ENCODE measurements around the gene FAM240B. TPM values are rescaled to one million over a fixed set of nuclear protein-coding genes. Genes with fewer than 3 reads are reported as not detected.

FAM240B gene
- total RNA-seq, 2 experiments from 2014 or later = not detected

DNA sequence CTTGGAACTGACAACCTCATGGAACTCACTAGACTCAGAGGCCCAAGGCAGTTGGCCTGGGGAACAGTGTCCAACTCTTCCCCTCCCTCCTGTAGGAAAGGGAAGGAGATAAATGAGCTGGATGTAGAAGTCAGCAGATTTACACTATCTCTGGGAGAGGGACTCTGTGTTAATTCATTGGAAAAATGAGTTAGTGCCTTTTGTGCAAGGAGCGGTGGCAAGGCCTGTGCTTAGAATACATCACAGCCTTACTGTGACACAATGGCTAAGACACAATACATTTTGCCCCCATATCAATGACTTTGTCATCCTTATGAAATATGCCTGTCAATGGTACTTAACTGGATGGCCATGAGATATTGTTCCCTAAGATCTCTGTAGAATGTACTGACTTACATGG lies 28.0 kb upstream of the FAM240B start:
- Mint-ChIP-seq H3K36me3 (ENCODE audit: low read depth) (no peaks in the 10 kb centered on the region), H3K9me3 (no peaks in the 10 kb centered on the region), H3K4me1 (ENCODE audit: low read depth) (no peaks in the 10 kb centered on the region), H3K27ac (no peak overlapping the region), H3K27me3 (peaks cover 18% of the 10 kb centered on the region), H3K4me3 (no peak overlapping the region)
- no peaks in the 10 kb centered on the region for H3K36me3 ChIP-seq (ENCODE audit: insufficient read depth, low read length)
- no peak overlapping the region for H3K4me3 ChIP-seq (ENCODE audit: low read length)
- TF ChIP-seq, protein P1, sequence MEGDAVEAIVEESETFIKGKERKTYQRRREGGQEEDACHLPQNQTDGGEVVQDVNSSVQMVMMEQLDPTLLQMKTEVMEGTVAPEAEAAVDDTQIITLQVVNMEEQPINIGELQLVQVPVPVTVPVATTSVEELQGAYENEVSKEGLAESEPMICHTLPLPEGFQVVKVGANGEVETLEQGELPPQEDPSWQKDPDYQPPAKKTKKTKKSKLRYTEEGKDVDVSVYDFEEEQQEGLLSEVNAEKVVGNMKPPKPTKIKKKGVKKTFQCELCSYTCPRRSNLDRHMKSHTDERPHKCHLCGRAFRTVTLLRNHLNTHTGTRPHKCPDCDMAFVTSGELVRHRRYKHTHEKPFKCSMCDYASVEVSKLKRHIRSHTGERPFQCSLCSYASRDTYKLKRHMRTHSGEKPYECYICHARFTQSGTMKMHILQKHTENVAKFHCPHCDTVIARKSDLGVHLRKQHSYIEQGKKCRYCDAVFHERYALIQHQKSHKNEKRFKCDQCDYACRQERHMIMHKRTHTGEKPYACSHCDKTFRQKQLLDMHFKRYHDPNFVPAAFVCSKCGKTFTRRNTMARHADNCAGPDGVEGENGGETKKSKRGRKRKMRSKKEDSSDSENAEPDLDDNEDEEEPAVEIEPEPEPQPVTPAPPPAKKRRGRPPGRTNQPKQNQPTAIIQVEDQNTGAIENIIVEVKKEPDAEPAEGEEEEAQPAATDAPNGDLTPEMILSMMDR (IDR thresholded peaks at IDR 0.05) = no peak
- ChIA-PET CTCF (no interaction called here), POLR2A (no interaction called here)
- DNase-seq (no peak), ATAC-seq (ENCODE audit: poor library complexity) (no peak)
- H3K9me3 ChIP-seq (ENCODE audit: control insufficient read depth in 1 of 2, insufficient read depth in 1 of 2, low read length in 2 of 2) = no peaks in the 10 kb centered on the region
- no peaks in the 10 kb centered on the region for H3K27me3 ChIP-seq (ENCODE audit: control insufficient read depth in 1 of 2, insufficient read depth in 2 of 2, low read length in 2 of 2)
- H3K27ac ChIP-seq (ENCODE audit: low read depth in 1 of 2, low read length in 2 of 2) = no peak overlapping the region
- H3K4me1 ChIP-seq (ENCODE audit: insufficient read depth, low read length) = no peaks in the 10 kb centered on the region
- intact Hi-C loops (cut with DNase I, micrococcal nuclease) = no loop called here

GRCh38 chr9:38747067-38747466 lies 27.1 kb upstream of the FAM240B start:
- ChIA-PET CTCF (no interaction called here), POLR2A (no interaction called here)
- no peaks in the 10 kb centered on the region for H3K4me1 Mint-ChIP-seq (ENCODE audit: low read depth)
- H3K9me3 Mint-ChIP-seq = no peaks in the 10 kb centered on the region
- DNase-seq = no peak
- TF ChIP-seq, protein P1 (IDR thresholded peaks at IDR 0.05) = no peak
- no peak for ATAC-seq (ENCODE audit: poor library complexity)
- H3K4me3 Mint-ChIP-seq = no peak overlapping the region
- intact Hi-C loops (cut with DNase I, micrococcal nuclease) = no loop called here
- Histone ChIP-seq H3K27me3 (ENCODE audit: control insufficient read depth in 1 of 2, insufficient read depth in 2 of 2, low read length in 2 of 2) (no peaks in the 10 kb centered on the region), H3K9me3 (ENCODE audit: control insufficient read depth in 1 of 2, insufficient read depth in 1 of 2, low read length in 2 of 2) (no peaks in the 10 kb centered on the region), H3K4me1 (ENCODE audit: insufficient read depth, low read length) (no peaks in the 10 kb centered on the region), H3K4me3 (ENCODE audit: low read length) (no peak overlapping the region), H3K36me3 (ENCODE audit: insufficient read depth, low read length) (no peaks in the 10 kb centered on the region), H3K27ac (ENCODE audit: low read depth in 1 of 2, low read length in 2 of 2) (no peak overlapping the region)
- H3K27ac Mint-ChIP-seq = no peak overlapping the region
- H3K36me3 Mint-ChIP-seq (ENCODE audit: low read depth) = no peaks in the 10 kb centered on the region
- H3K27me3 Mint-ChIP-seq = peaks cover 25% of the 10 kb centered on the region

DNA sequence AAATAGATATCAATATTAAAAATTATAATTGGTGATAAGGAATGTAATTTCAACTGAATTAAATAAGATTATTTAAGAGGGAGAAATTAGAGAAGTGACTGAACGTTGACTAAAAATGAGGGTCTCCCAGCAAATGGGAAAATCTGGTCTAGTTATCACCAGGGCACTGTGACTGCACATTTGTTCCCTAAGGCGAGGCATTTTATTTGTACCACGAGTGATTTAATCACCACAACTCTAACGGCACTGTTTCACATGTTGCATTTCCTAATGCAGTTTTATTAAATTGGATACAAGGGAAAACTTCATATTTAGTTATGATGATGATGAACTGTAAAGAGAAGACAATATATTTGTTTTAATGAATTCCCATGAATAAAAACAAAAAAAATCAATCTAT lies 26.4 kb upstream of the FAM240B start:
- no peaks in the 10 kb centered on the region for H3K9me3 Mint-ChIP-seq
- H3K27ac ChIP-seq (ENCODE audit: low read depth in 1 of 2, low read length in 2 of 2) = no peak overlapping the region
- H3K36me3 ChIP-seq (ENCODE audit: insufficient read depth, low read length) = no peaks in the 10 kb centered on the region
- peaks cover 25% of the 10 kb centered on the region for H3K27me3 Mint-ChIP-seq
- no peak overlapping the region for H3K27ac Mint-ChIP-seq
- no peak overlapping the region for H3K4me3 Mint-ChIP-seq
- H3K4me1 ChIP-seq (ENCODE audit: insufficient read depth, low read length) = no peaks in the 10 kb centered on the region
- no peak overlapping the region for H3K4me3 ChIP-seq (ENCODE audit: low read length)
- TF ChIP-seq, protein P1 (IDR thresholded peaks at IDR 0.05) = no peak
- no peaks in the 10 kb centered on the region for H3K27me3 ChIP-seq (ENCODE audit: control insufficient read depth in 1 of 2, insufficient read depth in 2 of 2, low read length in 2 of 2)
- ChIA-PET POLR2A (no interaction called here), CTCF (no interaction called here)
- no peaks in the 10 kb centered on the region for H3K9me3 ChIP-seq (ENCODE audit: control insufficient read depth in 1 of 2, insufficient read depth in 1 of 2, low read length in 2 of 2)
- no peak for DNase-seq
- H3K36me3 Mint-ChIP-seq (ENCODE audit: low read depth) = no peaks in the 10 kb centered on the region
- intact Hi-C loops (cut with DNase I, micrococcal nuclease) = no loop called here
- ATAC-seq (ENCODE audit: poor library complexity) = no peak
- no peaks in the 10 kb centered on the region for H3K4me1 Mint-ChIP-seq (ENCODE audit: low read depth)

Measured in CD4-positive, alpha-beta T cell (primary cell).